Measurements from ENCODE around the gene SOS1.

DNA sequence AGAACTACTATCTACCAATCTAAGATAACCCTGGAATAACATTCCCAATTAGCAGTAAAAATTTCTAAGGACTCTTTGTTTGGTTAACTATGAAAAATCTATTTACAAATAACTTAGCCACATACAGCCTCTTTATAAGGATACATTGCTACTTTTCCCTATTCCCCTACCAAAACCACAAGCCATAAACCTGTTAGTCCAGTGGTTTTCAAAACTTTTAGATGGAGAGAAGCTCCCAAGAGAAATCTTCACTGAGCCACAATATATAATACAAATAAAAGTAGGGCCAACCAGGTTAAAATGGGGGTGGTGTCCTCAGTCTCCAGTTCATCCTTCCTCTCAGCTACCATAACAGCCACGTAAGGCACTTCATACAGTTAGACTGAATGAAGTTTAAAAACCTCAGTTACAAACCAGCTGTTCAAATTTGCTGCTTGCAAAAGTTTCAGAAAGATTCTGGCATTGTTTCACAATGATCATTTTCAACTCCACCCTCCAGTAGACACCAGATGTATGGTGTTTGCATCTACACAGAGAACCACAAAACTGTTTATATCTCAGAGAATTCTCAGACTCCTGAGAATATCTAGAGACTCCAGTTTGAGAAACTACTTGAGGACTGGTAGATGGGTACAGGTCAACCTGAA lies 26.0 kb downstream of the SOS1 start:
- no peak for TF ChIP-seq TARDBP (IDR thresholded peaks at IDR 0.05)
- TF ChIP-seq SUZ12 (IDR thresholded peaks at IDR 0.05), result no peak
- no peak for TF ChIP-seq SP1 (IDR thresholded peaks at IDR 0.05)
- TF ChIP-seq HDGF (IDR thresholded peaks at IDR 0.05; ENCODE audit: borderline replicate concordance), result no peak
- TF ChIP-seq NFRKB (IDR thresholded peaks at IDR 0.05), result no peak

Measured in HEK293T (cell line).